Measurements from ENCODE around the gene CERS6.

- TF ChIP-seq CTCF (IDR thresholded peaks at IDR 0.05): no peak
- no peak for TF ChIP-seq POLR2A (IDR thresholded peaks at IDR 0.05)
These were observed 5.9 kb downstream of the CERS6 start for GRCh38 chr2:168461942-168462331.
